NT2/D1 (cell line): ENCODE data around the gene TNS3.
A peak's percentile ranks its signal among the peaks of the same experiment; 100 is the strongest.

Source experiments
- DNase-seq: peaks from one replicate; pipeline ENCODE4 v3.0.0-alpha.2; 2011; ENCODE audit warnings: low read depth, low spot score
- H3K27me3 ChIP-seq: 2 replicates; pipeline ENCODE4 v1.6.0; 2011; ENCODE audit warnings: mild to moderate bottlenecking; ENCODE audit not compliant: insufficient read length, insufficient read depth
- H3K36me3 ChIP-seq: 2 replicates; pipeline ENCODE4 v1.6.1; 2011; ENCODE audit warnings: mild to moderate bottlenecking, low read length, mixed read lengths; ENCODE audit not compliant: insufficient read depth, insufficient read length
- H3K4me1 ChIP-seq: 2 replicates; pipeline ENCODE4 v1.5.1; 2011; ENCODE audit not compliant: insufficient read depth, insufficient read length
- H3K4me3 ChIP-seq: 2 replicates; pipeline ENCODE4 v1.5.1; 2011; ENCODE audit warnings: low read depth; ENCODE audit not compliant: insufficient read length
- H3K9ac ChIP-seq: 2 replicates; pipeline ENCODE4 v1.6.0; 2011; ENCODE audit warnings: low read depth; ENCODE audit not compliant: insufficient read length
- H3K9me3 ChIP-seq: 2 replicates; pipeline ENCODE4 v1.5.1; 2011; ENCODE audit warnings: mild to moderate bottlenecking, low read length; ENCODE audit not compliant: insufficient read depth
- SUZ12 ChIP-seq: IDR thresholded peaks from 2 replicates; pipeline ENCODE4 v1.6.1; 2011; ENCODE audit not compliant: insufficient read length, insufficient read depth; ENCODE audit errors: extremely low read depth
- YY1 ChIP-seq: IDR thresholded peaks from 2 replicates; pipeline ENCODE4 v1.6.1; 2011; ENCODE audit not compliant: insufficient read length, insufficient read depth
- ZNF274 ChIP-seq: IDR thresholded peaks from 2 replicates; pipeline ENCODE4 v1.6.1; 2011; ENCODE audit warnings: mild to moderate bottlenecking, low read depth, low read length

Gene TNS3

DNA sequence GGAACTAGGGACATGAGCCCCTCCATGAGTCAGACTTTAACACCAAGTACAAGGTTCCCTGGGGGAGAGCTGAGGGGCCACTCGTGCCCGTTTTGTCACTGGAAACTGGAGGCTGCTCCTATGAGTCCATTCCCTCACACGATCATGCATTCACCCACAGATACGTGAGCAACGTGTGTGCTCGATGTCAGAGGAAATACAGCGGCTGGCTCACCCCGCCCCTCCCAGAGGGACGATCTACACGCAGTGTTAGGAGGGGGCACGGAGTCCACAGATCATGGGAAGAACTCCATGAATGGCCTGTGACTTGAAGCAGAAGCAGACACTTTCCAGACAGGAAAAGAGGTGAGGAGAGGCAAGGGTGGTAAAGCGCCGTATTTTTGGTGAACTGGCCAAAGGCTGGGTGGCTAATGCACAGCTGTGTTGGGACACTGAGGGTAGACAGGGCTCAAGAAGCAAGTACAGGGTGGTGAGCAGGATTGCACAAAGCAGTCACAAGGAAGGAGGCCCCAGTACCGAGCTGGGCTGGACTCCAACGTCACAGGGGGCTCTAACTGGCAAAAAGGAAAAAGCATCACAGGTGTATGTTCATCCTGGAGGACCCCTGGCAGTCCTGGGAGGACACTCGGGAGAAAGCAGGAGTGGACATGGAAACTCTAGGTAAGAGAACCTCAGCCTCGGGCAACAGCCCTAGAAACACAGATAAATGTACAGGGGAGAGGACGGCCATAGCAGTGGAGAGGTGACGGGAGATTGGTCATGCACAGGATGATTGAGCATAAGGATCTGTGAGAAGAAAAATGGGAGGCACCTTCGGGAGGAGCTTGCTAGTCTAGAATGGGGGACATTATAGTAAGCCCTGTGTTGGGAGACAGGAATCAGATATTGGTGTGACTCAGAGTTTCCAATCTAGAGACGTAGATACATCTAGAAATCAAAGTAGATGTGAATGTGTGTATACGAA lies 41.2 kb downstream of the TNS3 start:
- H3K9me3 ChIP-seq: no peaks in the 10 kb centered on the region
- H3K27me3 ChIP-seq: peaks cover 6% of the 10 kb centered on the region
- H3K9ac ChIP-seq: no peak overlapping the region
- H3K36me3 ChIP-seq: peaks cover 36% of the 10 kb centered on the region
- no peak for DNase-seq
- H3K4me1 ChIP-seq: peaks cover 19% of the 10 kb centered on the region
- H3K4me3 ChIP-seq: no peak overlapping the region
- TF ChIP-seq YY1 (no peak), ZNF274 (no peak), SUZ12 (no peak)

GRCh38 chr7:47540053-47540386 lies 41.9 kb downstream of the TNS3 start:
- Histone ChIP-seq H3K4me3 (no peak overlapping the region), H3K9ac (no peak overlapping the region), H3K4me1 (peaks cover 16% of the 10 kb centered on the region)

DNA sequence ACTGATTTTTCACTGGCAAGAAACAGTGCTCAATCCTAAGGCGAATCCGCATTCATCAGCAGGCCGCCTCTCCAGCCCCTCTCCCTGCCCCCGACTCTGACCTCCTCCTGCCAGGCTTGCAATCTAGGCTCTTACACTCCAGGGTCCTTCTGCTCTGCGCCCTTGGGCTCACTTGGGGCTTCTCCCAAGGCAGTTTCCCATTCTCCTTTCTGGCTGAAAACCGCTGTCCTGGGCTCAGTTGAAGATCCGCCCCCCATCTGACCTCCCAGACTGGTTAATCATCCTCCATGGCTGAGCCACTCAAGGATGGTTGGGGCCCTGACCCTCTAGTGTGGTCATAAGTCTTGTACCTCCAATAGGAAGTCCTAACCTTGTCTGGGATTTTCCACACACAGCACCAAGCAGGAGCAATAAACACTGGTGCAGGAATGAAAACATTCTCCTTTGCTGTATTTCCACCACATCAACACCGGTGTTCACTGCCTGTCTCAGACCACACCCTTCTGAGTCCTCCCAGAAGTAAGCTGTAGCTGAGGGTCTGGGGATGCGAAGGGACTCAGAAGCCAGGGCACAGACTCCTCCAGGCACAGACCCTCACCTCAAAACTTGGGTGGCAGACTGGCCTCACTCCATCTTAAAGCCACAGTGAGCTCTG lies 42.4 kb downstream of the TNS3 start:
- H3K4me1 ChIP-seq: peaks cover 16% of the 10 kb centered on the region
- no peak overlapping the region for H3K9ac ChIP-seq
- no peak for DNase-seq
- no peak for TF ChIP-seq YY1
- no peak for TF ChIP-seq SUZ12
- H3K9me3 ChIP-seq: no peaks in the 10 kb centered on the region
- peaks cover 6% of the 10 kb centered on the region for H3K27me3 ChIP-seq
- H3K4me3 ChIP-seq: no peak overlapping the region
- H3K36me3 ChIP-seq: peaks cover 32% of the 10 kb centered on the region

More at GRCh38 chr7:47540053-47540386, 41.9 kb downstream of the TNS3 start:
- Histone ChIP-seq H3K9me3 (no peaks in the 10 kb centered on the region), H3K36me3 (peaks cover 32% of the 10 kb centered on the region), H3K27me3 (peaks cover 6% of the 10 kb centered on the region)
- TF ChIP-seq SUZ12 (no peak), YY1 (no peak), ZNF274 (no peak)
- no peak for DNase-seq

- Histone ChIP-seq H3K36me3 (peaks cover 29% of the 10 kb centered on the region), H3K9me3 (no peaks in the 10 kb centered on the region), H3K4me1 (peaks cover 16% of the 10 kb centered on the region), H3K9ac (no peak overlapping the region), H3K27me3 (peaks cover 6% of the 10 kb centered on the region), H3K4me3 (no peak overlapping the region)
- no peak for TF ChIP-seq YY1
- TF ChIP-seq ZNF274: no peak
- no peak for TF ChIP-seq SUZ12
- no peak for DNase-seq
Measured at GRCh38 chr7:47538846-47539311, 43.0 kb downstream of the TNS3 start.

DNA sequence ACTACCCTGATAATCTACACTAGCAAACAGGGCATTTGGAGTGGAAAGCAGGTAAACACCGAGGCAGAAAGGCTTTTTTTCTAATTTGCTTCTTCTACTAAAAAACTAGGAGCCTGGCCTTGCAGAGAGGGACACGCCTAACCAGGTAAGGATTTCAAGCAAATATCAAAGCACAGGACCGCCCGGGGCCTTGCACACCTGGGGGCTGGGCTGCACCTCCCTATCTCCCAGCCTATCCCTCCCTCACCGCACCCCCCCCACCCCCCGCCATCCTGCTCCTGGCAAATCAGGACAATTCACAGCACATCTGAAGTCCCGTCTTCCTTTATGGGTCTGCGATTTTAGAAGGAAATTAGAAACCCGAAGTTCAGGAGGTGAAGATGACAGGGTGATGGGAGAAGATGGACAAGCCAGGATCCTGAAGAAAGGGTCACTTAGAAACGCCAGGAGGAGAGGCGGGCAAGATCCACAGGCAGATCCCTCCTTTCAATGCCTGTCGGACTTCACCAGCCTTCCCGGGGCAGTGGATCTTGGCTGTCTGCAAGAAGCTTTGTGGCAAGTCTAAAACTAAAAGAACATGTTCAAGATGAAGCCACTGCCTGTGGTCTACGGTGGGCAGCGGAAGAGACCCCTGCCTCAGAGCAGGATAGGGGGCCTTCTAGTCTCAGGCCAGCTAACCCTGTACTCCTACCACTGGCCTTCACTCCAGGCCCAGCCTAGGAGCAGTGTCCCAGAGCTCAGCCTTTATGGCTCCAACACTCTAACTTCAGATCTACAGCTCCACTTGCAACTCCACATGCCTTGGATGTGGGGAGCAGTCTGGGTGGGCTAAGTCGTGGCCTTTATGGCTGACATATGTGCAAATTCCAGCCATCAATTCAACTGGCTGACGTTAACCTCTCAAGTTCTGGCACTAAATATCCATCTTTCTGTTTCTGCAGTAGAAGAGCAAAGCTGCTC lies 43.9 kb downstream of the TNS3 start:
- H3K4me1 ChIP-seq: peaks cover 16% of the 10 kb centered on the region
- H3K27me3 ChIP-seq: peaks cover 6% of the 10 kb centered on the region
- no peak overlapping the region for H3K9ac ChIP-seq
- no peak for TF ChIP-seq YY1
- no peak for TF ChIP-seq SUZ12
- TF ChIP-seq ZNF274: no peak
- H3K4me3 ChIP-seq: no peak overlapping the region
- H3K36me3 ChIP-seq: peaks cover 21% of the 10 kb centered on the region
- no peak for DNase-seq
- H3K9me3 ChIP-seq: no peaks in the 10 kb centered on the region; the same call in 1 of the 2 replicates

- H3K4me3 ChIP-seq: peak overlapping the region; percentile 41
- DNase-seq: no peak
- peak overlapping the region; percentile 78 for H3K9ac ChIP-seq
- no peak for TF ChIP-seq ZNF274
- TF ChIP-seq SUZ12: no peak
- TF ChIP-seq YY1: no peak
- H3K9me3 ChIP-seq: peaks cover 8% of the 10 kb centered on the region
- H3K36me3 ChIP-seq: peaks cover 19% of the 10 kb centered on the region
- peaks cover 6% of the 10 kb centered on the region for H3K27me3 ChIP-seq
- H3K4me1 ChIP-seq: peaks cover 16% of the 10 kb centered on the region
Measured at GRCh38 chr7:47536661-47537611, 45.0 kb downstream of the TNS3 start.
